Left renal pelvis (tissue), 4 donors: ENCODE results near the gene CERK. TPM values are rescaled to one million over a fixed set of nuclear protein-coding genes. Genes with fewer than 3 reads are reported as not detected.

ENCODE experiments used
- DNase-seq, 4 donors: peaks; one replicate each; pipeline ENCODE4 v3.0.0-alpha.2; 2013; ENCODE audit warnings: low read depth in 4 of 4, low spot score in 3 of 4
- polyA plus RNA-seq, 4 donors: library from polyadenylated mRNA; unstranded; fragments of 120-200 nt; gene quantifications; one replicate each; pipeline ENCODE4 v1.2.1, GENCODE V29; 2013; ENCODE audit not compliant: insufficient read length in 4 of 4

The CERK gene
- polyA plus RNA-seq, 4 donors: 48.8 to 56.6 (median 50.2) TPM

GRCh38 chr22:46681010-46681409, 57.0 kb downstream of the CERK start:
- DNase-seq: no peak

- DNase-seq: no peak
Measured at GRCh38 chr22:46679706-46680269, 58.3 kb downstream of the CERK start.

GRCh38 chr22:46678785-46679700, 59.0 kb downstream of the CERK start:
- no peak for DNase-seq

GRCh38 chr22:46678003-46678657, 59.9 kb downstream of the CERK start:
- no peak for DNase-seq

- no peak for DNase-seq
Measured at GRCh38 chr22:46677323-46678002, 60.6 kb downstream of the CERK start.

- no peak for DNase-seq
Measured at GRCh38 chr22:46676881-46677280, 61.2 kb downstream of the CERK start.

- no peak for DNase-seq
Measured at GRCh38 chr22:46676479-46676878, 61.6 kb downstream of the CERK start.

- DNase-seq: no peak
Measured at GRCh38 chr22:46675938-46676337, 62.1 kb downstream of the CERK start.

- no peak for DNase-seq
Measured at GRCh38 chr22:46675479-46675878, 62.6 kb downstream of the CERK start.

GRCh38 chr22:46674906-46675305, 63.1 kb downstream of the CERK start:
- DNase-seq: no peak

GRCh38 chr22:46674367-46674781, 63.7 kb downstream of the CERK start:
- DNase-seq: no peak

- DNase-seq: no peak
Measured at GRCh38 chr22:46673662-46674236, 64.3 kb downstream of the CERK start.

- no peak for DNase-seq
Measured at GRCh38 chr22:46673205-46673604, 64.8 kb downstream of the CERK start.

- no peak for DNase-seq
Measured at GRCh38 chr22:46672731-46673130, 65.3 kb downstream of the CERK start.

GRCh38 chr22:46671824-46672432, 66.1 kb downstream of the CERK start:
- DNase-seq: no peak

- no peak for DNase-seq
Measured at GRCh38 chr22:46669201-46669600, 68.9 kb downstream of the CERK start.

GRCh38 chr22:46668116-46668515, 69.9 kb downstream of the CERK start:
- DNase-seq: no peak

GRCh38 chr22:46667245-46667623, 70.8 kb downstream of the CERK start:
- no peak for DNase-seq

GRCh38 chr22:46666577-46667244, 71.3 kb downstream of the CERK start:
- DNase-seq: no peak
